ENCODE measurements around the gene ZFHX3.
A peak's percentile ranks its signal among the peaks of the same experiment; 100 is the strongest.

The ZFHX3 gene

GRCh38 chr16:72864130-72864833 is 183.6 kb downstream of the ZFHX3 start:
- TF ChIP-seq RAD21 (IDR thresholded peaks at IDR 0.05; ENCODE audit: low read depth) (no peak), USF1 (IDR thresholded peaks at IDR 0.05) (no peak), REST (IDR thresholded peaks at IDR 0.05; ENCODE audit: low read depth) (peak; percentile 61), TEAD4 (IDR thresholded peaks at IDR 0.05) (no peak), TAF1 (IDR thresholded peaks at IDR 0.05; ENCODE audit: low read depth) (no peak), EGR1 (IDR thresholded peaks at IDR 0.05) (no peak), TCF12 (IDR thresholded peaks at IDR 0.05; ENCODE audit: low read depth) (no peak)

- TF ChIP-seq TAF1 (IDR thresholded peaks at IDR 0.05; ENCODE audit: low read depth) (no peak), ZBTB7A (IDR thresholded peaks at IDR 0.05; ENCODE audit: low read depth) (no peak), EP300 (IDR thresholded peaks at IDR 0.05; ENCODE audit: borderline replicate concordance) (no peak), CREB1 (IDR thresholded peaks at IDR 0.05; ENCODE audit: low read depth) (no peak), REST (IDR thresholded peaks at IDR 0.05; ENCODE audit: low read depth) (no peak)
These were observed 185.8 kb downstream of the ZFHX3 start for GRCh38 chr16:72862090-72862489.

- TF ChIP-seq USF1 (IDR thresholded peaks at IDR 0.05) (no peak), TAF1 (IDR thresholded peaks at IDR 0.05; ENCODE audit: low read depth) (no peak), EGR1 (IDR thresholded peaks at IDR 0.05) (no peak), CEBPB (IDR thresholded peaks at IDR 0.05) (no peak), EP300 (IDR thresholded peaks at IDR 0.05; ENCODE audit: borderline replicate concordance) (no peak), MAX (IDR thresholded peaks at IDR 0.05) (no peak), ZBTB7A (IDR thresholded peaks at IDR 0.05; ENCODE audit: low read depth) (no peak), YY1 (IDR thresholded peaks at IDR 0.05; ENCODE audit: low read depth) (no peak), TCF12 (IDR thresholded peaks at IDR 0.05; ENCODE audit: low read depth) (no peak), RAD21 (IDR thresholded peaks at IDR 0.05; ENCODE audit: low read depth) (no peak)
These were observed 187.0 kb downstream of the ZFHX3 start for GRCh38 chr16:72860726-72861562.

GRCh38 chr16:72859581-72859980 is 188.3 kb downstream of the ZFHX3 start:
- no peak for TF ChIP-seq RAD21 (IDR thresholded peaks at IDR 0.05; ENCODE audit: low read depth)

- no peak for TF ChIP-seq TCF12 (IDR thresholded peaks at IDR 0.05; ENCODE audit: low read depth)
- TF ChIP-seq TAF1 (IDR thresholded peaks at IDR 0.05; ENCODE audit: low read depth): no peak
- no peak for TF ChIP-seq REST (IDR thresholded peaks at IDR 0.05; ENCODE audit: low read depth)
- no peak for TF ChIP-seq YY1 (IDR thresholded peaks at IDR 0.05; ENCODE audit: low read depth)
- no peak for TF ChIP-seq MAX (IDR thresholded peaks at IDR 0.05)
- TF ChIP-seq EP300 (IDR thresholded peaks at IDR 0.05; ENCODE audit: borderline replicate concordance): no peak
- no peak for TF ChIP-seq EGR1 (IDR thresholded peaks at IDR 0.05)
- no peak for TF ChIP-seq TEAD4 (IDR thresholded peaks at IDR 0.05)
- no peak for TF ChIP-seq USF1 (IDR thresholded peaks at IDR 0.05)
- no peak for TF ChIP-seq CEBPB (IDR thresholded peaks at IDR 0.05)
- no peak for TF ChIP-seq FOXM1 (IDR thresholded peaks at IDR 0.05; ENCODE audit: borderline replicate concordance, low read depth)
- TF ChIP-seq ZBTB7A (IDR thresholded peaks at IDR 0.05; ENCODE audit: low read depth): no peak
- no peak for TF ChIP-seq NFIC (IDR thresholded peaks at IDR 0.05)
- TF ChIP-seq CREB1 (IDR thresholded peaks at IDR 0.05; ENCODE audit: low read depth): no peak
These were observed 189.0 kb downstream of the ZFHX3 start for GRCh38 chr16:72858665-72859493.
